IPS DF 6.9 (cell line): ENCODE results near the gene STKLD1.
"Not testable (repeated sequence)": the region's sequence is repeated elsewhere in the genome, so short reads cannot be mapped to it uniquely, and the experiment has no call there.

Experiments used
- DNase-seq: peaks from one replicate; pipeline ENCODE4 v3.0.0-alpha.2; 2013; ENCODE audit warnings: low read depth, low spot score
- H3K27ac ChIP-seq: one replicate; pipeline ENCODE4 v1.5.1; 2013; ENCODE audit warnings: low read length, control low read depth
- H3K27me3 ChIP-seq: 2 replicates; pipeline ENCODE4 v1.6.1; 2013; ENCODE audit warnings: mild to moderate bottlenecking, low read length; ENCODE audit not compliant: control insufficient read depth, insufficient read depth
- H3K36me3 ChIP-seq: 2 replicates; pipeline ENCODE4 v1.6.1; 2013; ENCODE audit warnings: low read length; ENCODE audit not compliant: control insufficient read depth, insufficient read depth
- H3K4me1 ChIP-seq: 2 replicates; pipeline ENCODE4 v1.6.1; 2013; ENCODE audit warnings: low read length; ENCODE audit not compliant: control insufficient read depth, insufficient read depth
- H3K4me3 ChIP-seq: 2 replicates; pipeline ENCODE4 v1.5.1; 2013; ENCODE audit warnings: mild to moderate bottlenecking, low read length
- H3K9me3 ChIP-seq: 2 replicates; pipeline ENCODE4 v1.6.1; 2013; ENCODE audit warnings: low read length, inconsistent platforms; ENCODE audit not compliant: control insufficient read depth, insufficient read depth
- WGBS: extraction: QIAGEN DNeasy Blood & Tissue Kit; methylation state at CpG from one replicate; pipeline ENCODE4 v1.1.7; 2013; ENCODE audit warnings: mixed read lengths, missing lambda C conversion rate; ENCODE audit not compliant: insufficient read length, insufficient coverage; 5-methylcytosine and 5-hydroxymethylcytosine counted together

Gene STKLD1

DNA sequence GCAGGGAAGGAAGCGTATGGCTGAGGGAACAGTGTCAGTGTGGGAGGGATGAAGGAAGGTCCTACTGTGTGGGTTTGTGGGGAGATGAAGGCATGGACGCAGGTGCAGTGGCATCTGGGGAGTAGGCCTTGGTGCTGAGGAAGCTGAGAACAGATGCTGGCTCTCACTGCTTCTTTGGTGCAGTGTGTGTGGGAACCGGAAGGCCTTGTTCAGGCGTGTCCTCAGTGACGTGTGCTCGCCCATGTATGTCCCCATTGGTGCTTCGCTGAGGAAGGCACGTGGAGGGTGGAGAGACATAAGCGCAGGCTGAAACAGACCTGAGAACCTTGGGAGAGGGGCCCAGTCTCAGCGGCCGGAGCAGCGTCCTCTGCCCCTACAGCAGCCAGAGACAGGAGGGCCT, 64.7 kb downstream of the STKLD1 start:
- Histone ChIP-seq H3K4me1 (no peaks in the 10 kb centered on the region), H3K9me3 (no peaks in the 10 kb centered on the region), H3K27me3 (no peaks in the 10 kb centered on the region), H3K27ac (no peak overlapping the region), H3K36me3 (no peaks in the 10 kb centered on the region), H3K4me3 (no peak overlapping the region)
- no peak for DNase-seq
- no CpG with 5 or more reads among the region's 12 CpGs for WGBS

DNA sequence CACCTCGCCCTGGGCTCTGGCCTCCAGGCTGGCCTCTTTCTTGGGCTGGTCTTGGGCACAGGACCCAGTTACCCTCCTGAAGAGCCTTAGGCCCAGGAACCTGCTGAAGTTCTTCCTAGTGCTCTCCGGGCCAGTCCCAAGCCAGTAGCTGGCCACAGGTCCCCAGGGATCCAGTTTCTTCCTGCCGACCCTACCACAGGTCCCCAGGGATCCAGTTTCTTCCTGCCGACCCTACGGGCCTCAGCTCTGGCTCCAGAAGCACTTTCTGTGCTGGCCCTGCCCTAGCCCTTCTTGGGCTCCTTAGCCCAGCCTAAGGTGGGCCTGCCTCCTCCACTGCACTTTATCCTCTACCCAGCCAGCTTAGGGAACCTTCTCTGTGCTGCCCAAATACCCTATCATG, 65.4 kb downstream of the STKLD1 start:
- Histone ChIP-seq H3K27me3 (no peaks in the 10 kb centered on the region), H3K27ac (no peak overlapping the region), H3K4me1 (no peaks in the 10 kb centered on the region), H3K9me3 (no peaks in the 10 kb centered on the region), H3K4me3 (no peak overlapping the region), H3K36me3 (no peaks in the 10 kb centered on the region)
- no CpG with 5 or more reads among the region's 5 CpGs for WGBS
- no peak for DNase-seq

DNA sequence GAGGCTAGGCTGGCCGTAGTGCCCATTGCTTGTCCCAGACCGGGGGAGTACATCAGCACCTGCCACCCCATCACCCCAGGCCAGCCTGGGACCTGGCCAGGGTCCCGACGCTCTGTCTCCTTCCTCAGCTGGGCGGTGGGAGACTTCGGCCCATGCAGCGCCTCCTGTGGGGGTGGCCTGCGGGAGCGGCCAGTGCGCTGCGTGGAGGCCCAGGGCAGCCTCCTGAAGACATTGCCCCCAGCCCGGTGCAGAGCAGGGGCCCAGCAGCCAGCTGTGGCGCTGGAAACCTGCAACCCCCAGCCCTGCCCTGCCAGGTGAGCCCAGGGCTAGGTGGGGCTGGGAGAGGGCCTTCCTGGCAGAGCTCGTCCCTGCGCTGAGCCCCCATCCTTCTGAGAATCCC, 67.1 kb downstream of the STKLD1 start:
- Histone ChIP-seq H3K9me3 (no peaks in the 10 kb centered on the region), H3K27ac (no peak overlapping the region), H3K4me1 (no peaks in the 10 kb centered on the region), H3K27me3 (no peaks in the 10 kb centered on the region), H3K36me3 (no peaks in the 10 kb centered on the region), H3K4me3 (no peak overlapping the region)
- no CpG with 5 or more reads among the region's 15 CpGs for whole genome bisulfite sequencing
- no peak for DNase-seq

DNA sequence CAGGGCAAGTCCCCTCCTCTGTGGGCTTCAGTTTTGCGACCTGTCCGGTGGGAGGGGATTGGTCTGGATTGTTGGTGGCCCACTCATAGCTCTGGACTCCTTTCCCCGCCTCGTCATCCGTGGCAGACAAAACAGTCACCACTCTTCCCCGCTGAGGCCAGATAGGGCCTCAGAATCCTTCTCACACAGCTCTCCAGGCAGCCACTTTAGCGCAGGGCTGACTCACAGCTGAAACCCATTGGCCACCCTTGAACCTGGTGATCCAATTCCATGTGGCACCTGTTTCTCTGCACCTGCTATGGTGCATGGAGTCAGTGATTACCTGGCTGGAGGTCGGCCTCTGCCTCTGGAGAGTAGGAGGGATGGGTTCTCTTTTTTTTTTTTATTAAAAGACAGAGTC, 67.8 kb downstream of the STKLD1 start:
- Histone ChIP-seq H3K4me3 (no peak overlapping the region), H3K9me3 (no peaks in the 10 kb centered on the region), H3K4me1 (no peaks in the 10 kb centered on the region), H3K36me3 (no peaks in the 10 kb centered on the region), H3K27ac (no peak overlapping the region), H3K27me3 (no peaks in the 10 kb centered on the region)
- no CpG with 5 or more reads among the region's 8 CpGs for WGBS
- DNase-seq: no peak

DNA sequence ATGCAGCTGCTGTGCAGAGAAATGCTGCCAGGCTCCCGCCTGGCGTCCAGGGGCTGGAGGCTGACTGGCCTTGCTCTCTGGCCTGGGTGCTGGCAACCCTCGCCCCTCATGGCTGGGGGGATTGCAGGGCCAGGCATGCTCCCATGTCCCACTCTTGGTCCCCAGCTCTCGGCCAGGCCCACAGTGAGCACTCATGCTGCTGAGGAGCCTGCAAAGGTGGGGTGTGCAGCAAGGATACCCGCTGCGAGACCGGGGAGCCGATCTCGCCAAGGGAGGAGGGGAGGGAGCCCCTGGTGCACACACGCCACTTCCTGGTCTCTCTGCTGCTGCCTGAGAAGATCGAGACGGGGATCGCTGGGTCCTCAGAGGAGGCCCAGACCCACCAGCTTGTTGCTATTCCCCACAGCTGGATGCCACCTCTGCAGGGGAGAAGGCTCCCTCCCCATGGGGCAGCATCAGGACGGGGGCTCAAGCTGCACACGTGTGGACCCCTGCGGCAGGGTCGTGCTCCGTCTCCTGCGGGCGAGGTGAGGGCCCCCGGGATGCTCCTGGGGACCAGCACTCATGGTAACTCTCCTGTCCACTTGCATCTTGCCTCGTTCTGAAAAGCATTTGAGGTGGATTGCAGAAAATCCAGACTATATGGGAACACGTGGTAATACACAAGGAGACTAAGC, 69.3 kb downstream of the STKLD1 start:
- Histone ChIP-seq H3K4me3 (no peak overlapping the region), H3K36me3 (no peaks in the 10 kb centered on the region), H3K9me3 (no peaks in the 10 kb centered on the region), H3K27ac (no peak overlapping the region), H3K27me3 (no peaks in the 10 kb centered on the region), H3K4me1 (no peaks in the 10 kb centered on the region)
- WGBS: no CpG with 5 or more reads among the region's 23 CpGs
- DNase-seq: no peak

DNA sequence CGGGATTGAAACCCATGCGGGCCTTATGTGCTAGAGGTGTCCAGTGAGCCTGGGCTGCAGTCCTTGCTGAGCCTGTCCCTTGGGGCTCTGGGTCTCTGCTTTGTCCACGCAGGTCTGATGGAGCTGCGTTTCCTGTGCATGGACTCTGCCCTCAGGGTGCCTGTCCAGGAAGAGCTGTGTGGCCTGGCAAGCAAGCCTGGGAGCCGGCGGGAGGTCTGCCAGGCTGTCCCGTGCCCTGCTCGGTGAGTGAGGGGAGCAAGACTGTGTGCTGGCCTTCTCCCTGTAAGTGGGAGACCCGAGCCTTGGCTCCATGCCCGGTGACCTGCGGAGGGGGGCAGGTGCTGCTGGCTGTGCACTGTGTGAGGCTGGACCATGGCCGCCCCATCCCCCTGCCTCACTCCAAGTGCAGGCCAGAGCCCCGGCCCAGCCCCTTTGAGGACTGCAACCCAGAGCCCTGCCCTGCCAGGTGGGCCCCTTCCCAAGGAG, 72.4 kb downstream of the STKLD1 start:
- no peaks in the 10 kb centered on the region for H3K27me3 ChIP-seq
- no peaks in the 10 kb centered on the region for H3K9me3 ChIP-seq
- no peaks in the 10 kb centered on the region for H3K4me1 ChIP-seq
- no peaks in the 10 kb centered on the region for H3K36me3 ChIP-seq
- no peak overlapping the region for H3K27ac ChIP-seq
- WGBS: no CpG with 5 or more reads among the region's 13 CpGs
- H3K4me3 ChIP-seq: no peak overlapping the region
- no peak for DNase-seq

DNA sequence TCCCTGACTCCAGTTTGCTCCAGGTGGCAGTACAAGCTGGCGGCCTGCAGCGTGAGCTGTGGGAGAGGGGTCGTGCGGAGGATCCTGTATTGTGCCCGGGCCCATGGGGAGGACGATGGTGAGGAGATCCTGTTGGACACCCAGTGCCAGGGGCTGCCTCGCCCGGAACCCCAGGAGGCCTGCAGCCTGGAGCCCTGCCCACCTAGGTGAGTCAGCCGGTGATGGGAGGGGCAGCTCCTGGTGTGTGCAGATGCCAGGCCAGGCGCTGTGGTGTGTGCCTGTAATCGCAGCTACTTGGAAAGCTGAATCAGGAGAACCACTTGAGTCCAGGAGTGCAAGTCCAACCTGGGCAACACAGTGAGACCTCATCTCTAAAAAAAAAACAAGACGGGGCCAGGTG, 73.6 kb downstream of the STKLD1 start:
- H3K27ac ChIP-seq: no peak overlapping the region
- no peaks in the 10 kb centered on the region for H3K9me3 ChIP-seq
- DNase-seq: no peak
- no peak overlapping the region for H3K4me3 ChIP-seq
- H3K27me3 ChIP-seq: no peaks in the 10 kb centered on the region
- H3K4me1 ChIP-seq: no peaks in the 10 kb centered on the region
- no peaks in the 10 kb centered on the region for H3K36me3 ChIP-seq
- WGBS: no CpG with 5 or more reads among the region's 12 CpGs

DNA sequence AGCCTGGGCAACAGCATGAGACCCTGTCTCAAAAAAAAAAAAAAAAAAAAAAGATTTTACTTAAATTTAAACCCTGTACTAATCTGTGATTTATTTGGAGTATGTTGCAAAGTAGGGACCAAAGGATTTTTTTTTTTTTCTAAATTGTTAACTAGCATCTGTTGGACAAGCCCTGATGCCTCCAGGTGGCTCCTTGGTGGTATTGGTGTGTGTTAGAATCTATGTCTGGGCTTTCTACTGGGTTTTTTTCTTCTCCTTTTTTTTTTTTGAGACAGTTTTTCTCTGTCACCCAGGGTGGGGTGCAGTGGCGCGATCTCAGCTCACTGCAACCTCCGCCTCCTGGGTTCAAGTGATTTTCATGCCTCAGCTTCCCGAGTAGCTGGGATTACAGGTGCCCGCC, 75.7 kb downstream of the STKLD1 start:
- not testable (repeated sequence) for DNase-seq, H3K27ac ChIP-seq, H3K27me3 ChIP-seq, H3K4me3 ChIP-seq, H3K9me3 ChIP-seq, H3K4me1 ChIP-seq, H3K36me3 ChIP-seq
- WGBS: no CpG with 5 or more reads among the region's 5 CpGs

DNA sequence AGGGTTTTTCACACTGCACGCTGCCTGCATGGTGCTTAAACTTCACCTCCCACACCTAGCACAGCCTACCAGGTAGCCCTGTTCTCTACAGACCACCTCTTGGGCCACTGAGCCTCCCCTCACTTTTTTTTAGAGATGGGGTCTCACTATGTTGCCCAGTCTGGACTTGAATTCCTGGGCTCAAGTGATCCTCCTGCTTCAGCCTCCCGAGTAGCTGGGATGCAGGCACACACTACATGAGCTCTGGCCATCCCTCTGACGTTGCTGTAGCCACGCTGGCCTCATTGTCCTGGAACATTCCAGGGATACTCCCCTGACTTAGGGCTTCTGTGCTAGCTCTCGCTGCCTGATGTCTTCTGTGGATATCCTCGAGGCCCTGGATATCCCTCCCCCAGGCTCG, 76.4 kb downstream of the STKLD1 start:
- Histone ChIP-seq H3K9me3 (no peaks in the 10 kb centered on the region), H3K36me3 (no peaks in the 10 kb centered on the region; the same call in 1 of the 2 replicates), H3K27me3 (no peaks in the 10 kb centered on the region), H3K4me1 (no peaks in the 10 kb centered on the region), H3K4me3 (no peak overlapping the region), H3K27ac (no peak overlapping the region)
- DNase-seq: no peak
- no CpG with 5 or more reads among the region's 7 CpGs for WGBS

DNA sequence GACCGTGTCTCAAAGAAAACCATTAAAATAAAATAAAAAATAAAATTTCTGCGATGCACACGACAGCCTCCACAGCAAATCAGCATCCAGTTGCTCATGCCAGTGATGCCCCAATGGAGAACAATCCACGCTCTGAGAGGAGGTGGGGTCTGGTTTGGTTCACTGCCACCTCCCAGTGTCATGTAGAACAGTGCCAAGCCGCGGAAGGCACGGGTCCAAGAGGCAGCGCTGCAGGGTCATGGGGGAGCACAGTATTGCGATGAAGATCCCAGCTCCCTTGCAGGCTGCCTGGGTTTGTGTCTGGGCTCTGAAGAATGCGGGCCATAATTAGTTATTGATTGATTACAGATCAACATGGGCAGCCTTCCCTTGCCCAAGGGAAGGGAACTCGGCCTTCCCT, 77.5 kb downstream of the STKLD1 start:
- DNase-seq: no peak
- Histone ChIP-seq H3K27ac (no peak overlapping the region), H3K4me3 (no peak overlapping the region), H3K36me3 (no peaks in the 10 kb centered on the region; the same call in 1 of the 2 replicates), H3K4me1 (no peaks in the 10 kb centered on the region), H3K9me3 (no peaks in the 10 kb centered on the region), H3K27me3 (no peaks in the 10 kb centered on the region)
- no CpG with 5 or more reads among the region's 11 CpGs for WGBS

DNA sequence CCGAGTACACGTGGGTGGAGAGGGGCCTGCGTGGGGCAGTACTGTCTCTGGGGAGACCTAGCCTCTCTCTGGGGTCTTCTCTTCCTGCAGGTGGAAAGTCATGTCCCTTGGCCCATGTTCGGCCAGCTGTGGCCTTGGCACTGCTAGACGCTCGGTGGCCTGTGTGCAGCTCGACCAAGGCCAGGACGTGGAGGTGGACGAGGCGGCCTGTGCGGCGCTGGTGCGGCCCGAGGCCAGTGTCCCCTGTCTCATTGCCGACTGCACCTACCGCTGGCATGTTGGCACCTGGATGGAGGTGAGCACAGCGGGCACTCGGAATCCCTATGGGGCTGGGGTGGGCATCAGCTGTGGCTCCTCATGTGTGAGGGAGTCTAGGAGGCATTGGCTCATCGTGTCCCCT, 78.2 kb downstream of the STKLD1 start:
- H3K4me3 ChIP-seq: no peak overlapping the region
- peaks cover 1% of the 10 kb centered on the region; the same call in 1 of the 2 replicates for H3K4me1 ChIP-seq
- no CpG with 5 or more reads among the region's 19 CpGs for WGBS
- DNase-seq: no peak
- H3K36me3 ChIP-seq: no peaks in the 10 kb centered on the region; the same call in 1 of the 2 replicates
- H3K27ac ChIP-seq: no peak overlapping the region
- no peaks in the 10 kb centered on the region for H3K27me3 ChIP-seq
- no peaks in the 10 kb centered on the region for H3K9me3 ChIP-seq
